ENCODE results near the gene LBH. TPM values are rescaled to one million over a fixed set of nuclear protein-coding genes. Genes with fewer than 3 reads are reported as not detected.

Gene LBH
- total RNA-seq, 1 donor from 2014 or later, result 137 TPM

GRCh38 chr2:30269771-30270145, 38.4 kb downstream of the LBH start:
- no peaks in the 10 kb centered on the region for H3K36me3 ChIP-seq
- H3K4me3 ChIP-seq, result no peak overlapping the region
- ATAC-seq, result no peak
- intact Hi-C loops (cut with DNase I), result no loop called here
- no peak for TF ChIP-seq CTCF (IDR thresholded peaks at IDR 0.05)
- DNase-seq, result no peak
- H3K27me3 ChIP-seq (ENCODE audit: low read depth), result no peaks in the 10 kb centered on the region
- H3K9me3 ChIP-seq, result no peaks in the 10 kb centered on the region
- H3K27ac ChIP-seq, result peak overlapping the region; percentile 18
- H3K4me1 ChIP-seq, result peaks cover 64% of the 10 kb centered on the region

GRCh38 chr2:30270166-30270565, 38.8 kb downstream of the LBH start:
- Histone ChIP-seq H3K4me1 (peaks cover 68% of the 10 kb centered on the region), H3K36me3 (no peaks in the 10 kb centered on the region), H3K9me3 (no peaks in the 10 kb centered on the region), H3K4me3 (no peak overlapping the region), H3K27ac (peak overlapping the region; percentile 18), H3K27me3 (ENCODE audit: low read depth) (no peaks in the 10 kb centered on the region)
- ATAC-seq (no peak), DNase-seq (no peak)
- intact Hi-C loops (cut with DNase I), result no loop called here
- no peak for TF ChIP-seq CTCF (IDR thresholded peaks at IDR 0.05)

GRCh38 chr2:30271301-30271700, 40.0 kb downstream of the LBH start:
- Histone ChIP-seq H3K27ac (no peak overlapping the region), H3K4me3 (no peak overlapping the region), H3K27me3 (ENCODE audit: low read depth) (no peaks in the 10 kb centered on the region), H3K4me1 (peaks cover 66% of the 10 kb centered on the region), H3K9me3 (no peaks in the 10 kb centered on the region), H3K36me3 (no peaks in the 10 kb centered on the region)
- intact Hi-C loops (cut with DNase I), result no loop called here
- no peak for TF ChIP-seq CTCF (IDR thresholded peaks at IDR 0.05)
- ATAC-seq, result no peak
- no peak for DNase-seq

GRCh38 chr2:30272286-30272685, 41.0 kb downstream of the LBH start:
- H3K27me3 ChIP-seq (ENCODE audit: low read depth), result no peaks in the 10 kb centered on the region
- no peak for DNase-seq
- intact Hi-C loops (cut with DNase I), result no loop called here
- peaks cover 56% of the 10 kb centered on the region for H3K4me1 ChIP-seq
- H3K9me3 ChIP-seq, result no peaks in the 10 kb centered on the region
- H3K36me3 ChIP-seq, result no peaks in the 10 kb centered on the region
- H3K27ac ChIP-seq, result no peak overlapping the region
- no peak overlapping the region for H3K4me3 ChIP-seq
- TF ChIP-seq CTCF (IDR thresholded peaks at IDR 0.05), result no peak
- no peak for ATAC-seq

- DNase-seq, result no peak
- no peak for ATAC-seq
- intact Hi-C loops (cut with DNase I), result no loop called here
- Histone ChIP-seq H3K4me3 (no peak overlapping the region), H3K27me3 (ENCODE audit: low read depth) (no peaks in the 10 kb centered on the region), H3K27ac (peak overlapping the region; percentile 18), H3K36me3 (no peaks in the 10 kb centered on the region), H3K4me1 (peaks cover 49% of the 10 kb centered on the region), H3K9me3 (no peaks in the 10 kb centered on the region)
- TF ChIP-seq CTCF (IDR thresholded peaks at IDR 0.05), result no peak
Observed at GRCh38 chr2:30272761-30273573, 41.6 kb downstream of the LBH start.
